Myocyte (in vitro differentiated cells): ENCODE measurements around the gene MKNK2. TPM values are rescaled to one million over a fixed set of nuclear protein-coding genes. Genes with fewer than 3 reads are reported as not detected.
"Not testable (repeated sequence)": the region's sequence is repeated elsewhere in the genome, so short reads cannot be mapped to it uniquely, and the experiment has no call there.

Experiments
- DNase-seq: peaks from one replicate; pipeline ENCODE4 v3.0.0-alpha.2; 2012; ENCODE audit warnings: low read depth
- polyA plus RNA-seq: library from polyadenylated mRNA; unstranded; fragments of >200 nt; gene quantifications from one replicate; pipeline ENCODE4 v1.2.1, GENCODE V29; 2012; ENCODE audit warnings: missing spikeins
- total RNA-seq: library from RNA; depleted of rRNA; stranded (reverse); fragments of >200 nt; gene quantifications from 2 replicates; pipeline ENCODE4 v1.2.3, GENCODE V29; 2014

Gene MKNK2
- total RNA-seq = 35.3 and 44.6 TPM in 2 replicates
- polyA plus RNA-seq = 34.7 TPM

DNA sequence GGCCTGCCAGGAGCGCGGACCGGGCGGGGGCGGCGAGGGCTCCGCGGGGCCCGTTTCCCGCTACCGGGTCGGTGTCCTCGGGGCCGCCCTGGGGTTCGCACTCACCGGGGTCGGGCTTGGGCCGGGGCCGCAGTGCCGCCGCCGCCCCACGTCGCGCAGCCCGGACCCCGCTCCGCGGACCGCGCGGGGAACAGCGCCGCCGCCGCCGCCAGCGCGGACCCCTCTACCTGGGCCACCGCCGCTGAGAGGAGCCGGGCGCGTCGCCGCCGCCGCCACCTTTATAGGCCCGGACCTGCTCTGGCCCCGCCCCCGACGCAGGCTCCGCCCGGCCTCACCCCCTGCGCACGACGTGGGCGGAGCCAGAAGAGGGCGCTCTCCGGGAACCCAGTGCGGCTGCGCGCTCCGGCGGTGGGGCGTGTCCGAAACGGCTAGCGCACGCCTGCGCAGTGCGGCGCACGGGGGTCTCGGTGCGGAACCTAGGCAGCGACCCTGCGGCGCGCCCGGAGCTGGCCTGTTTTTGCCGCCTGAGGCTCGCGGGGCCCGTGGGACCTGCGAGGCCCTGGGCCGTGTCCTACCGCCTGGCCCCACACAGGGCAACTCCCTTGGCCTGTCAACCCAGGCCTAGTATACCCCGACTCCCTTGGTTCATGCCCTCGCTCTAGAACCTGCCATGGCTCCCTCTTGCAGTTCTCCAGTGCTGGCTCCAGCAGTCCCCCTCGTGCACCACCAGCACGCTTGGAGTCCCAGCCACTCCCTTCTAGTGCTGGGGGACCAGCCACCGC is at the start of gene MKNK2:
Gene MKNK2, minus strand, starts transcription at position 254 of the 782 bp plus-strand sequence. CDS start 393 bp downstream, outside the sequence.
- DNase-seq = peak; percentile 88

DNA sequence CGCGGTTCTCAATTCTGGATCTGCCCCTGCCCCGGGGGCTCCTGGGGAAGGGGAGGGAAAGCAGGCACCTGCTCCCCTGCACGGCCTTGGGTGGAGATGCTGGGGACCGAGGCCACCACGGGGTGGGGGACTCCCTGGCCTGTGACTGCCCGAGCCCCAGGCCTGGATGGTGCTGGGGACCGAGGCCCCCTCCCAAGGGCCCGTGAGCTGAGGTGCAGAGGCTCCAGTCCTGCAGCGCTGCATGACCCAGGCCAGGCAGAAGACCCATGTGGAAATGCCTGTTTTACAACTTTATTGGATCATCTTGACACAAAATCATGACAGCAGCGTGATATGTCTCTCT is 49.6 kb upstream of the MKNK2 start:
- no peak for DNase-seq

- no peak for DNase-seq
Measured at GRCh38 chr19:2099937-2100718, 49.1 kb upstream of the MKNK2 start.

DNA sequence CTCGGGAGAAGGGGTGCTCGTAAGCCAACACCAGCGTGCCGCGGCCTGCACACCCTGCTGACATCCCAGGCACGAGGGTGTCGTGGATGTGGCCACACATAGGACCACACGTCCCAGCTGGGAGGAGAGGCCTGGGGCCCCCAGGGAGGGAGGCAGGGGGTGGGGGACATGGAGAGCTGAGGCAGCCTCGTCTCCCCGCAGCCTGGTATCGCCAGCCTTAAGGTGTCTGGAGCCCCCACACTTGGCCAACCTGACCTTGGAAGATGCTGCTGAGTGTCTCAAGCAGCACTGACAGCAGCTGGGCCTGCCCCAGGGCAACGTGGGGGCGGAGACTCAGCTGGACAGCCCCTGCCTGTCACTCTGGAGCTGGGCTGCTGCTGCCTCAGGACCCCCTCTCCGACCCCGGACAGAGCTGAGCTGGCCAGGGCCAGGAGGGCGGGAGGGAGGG is 48.0 kb upstream of the MKNK2 start:
- no peak for DNase-seq

- DNase-seq = no peak
Measured at GRCh38 chr19:2097886-2098327, 46.9 kb upstream of the MKNK2 start.

- no peak for DNase-seq
Measured at GRCh38 chr19:2097203-2097885, 46.3 kb upstream of the MKNK2 start.

DNA sequence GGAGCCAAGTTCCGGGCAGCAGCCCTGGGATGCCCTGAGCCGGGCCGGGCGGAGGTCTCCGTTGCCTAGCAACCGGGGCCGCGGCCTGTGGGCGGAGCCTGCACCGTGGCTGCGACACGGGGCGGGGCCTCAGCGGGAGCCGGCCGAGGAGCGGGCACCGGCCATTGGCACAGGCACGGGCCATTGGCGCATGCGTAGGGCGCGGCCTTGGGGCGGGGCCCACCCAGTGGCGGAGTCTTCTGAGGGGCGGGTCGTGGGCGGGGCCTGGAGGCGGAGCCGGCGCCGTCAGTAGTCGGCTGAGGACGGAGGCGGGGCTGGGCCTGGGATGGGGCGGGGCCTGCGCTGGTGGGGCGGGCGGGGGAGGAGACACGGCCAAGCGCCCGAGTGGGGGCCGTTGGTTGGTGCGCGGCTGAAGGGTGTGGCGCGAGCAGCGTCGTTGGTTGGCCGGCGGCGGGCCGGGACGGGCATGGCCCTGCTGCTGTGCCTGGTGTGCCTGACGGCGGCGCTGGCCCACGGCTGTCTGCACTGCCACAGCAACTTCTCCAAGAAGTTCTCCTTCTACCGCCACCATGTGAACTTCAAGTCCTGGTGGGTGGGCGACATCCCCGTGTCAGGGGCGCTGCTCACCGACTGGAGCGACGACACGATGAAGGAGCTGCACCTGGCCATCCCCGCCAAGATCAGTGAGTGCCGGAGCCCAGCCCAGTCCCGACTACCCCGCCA is 45.6 kb upstream of the MKNK2 start, which contains the start of gene IZUMO4:
Gene IZUMO4, plus strand, starts transcription at position 436 of the 723 bp plus-strand sequence. Its CDS starts 31 bp downstream, at position 467.
- peak; percentile 96 for DNase-seq

DNA sequence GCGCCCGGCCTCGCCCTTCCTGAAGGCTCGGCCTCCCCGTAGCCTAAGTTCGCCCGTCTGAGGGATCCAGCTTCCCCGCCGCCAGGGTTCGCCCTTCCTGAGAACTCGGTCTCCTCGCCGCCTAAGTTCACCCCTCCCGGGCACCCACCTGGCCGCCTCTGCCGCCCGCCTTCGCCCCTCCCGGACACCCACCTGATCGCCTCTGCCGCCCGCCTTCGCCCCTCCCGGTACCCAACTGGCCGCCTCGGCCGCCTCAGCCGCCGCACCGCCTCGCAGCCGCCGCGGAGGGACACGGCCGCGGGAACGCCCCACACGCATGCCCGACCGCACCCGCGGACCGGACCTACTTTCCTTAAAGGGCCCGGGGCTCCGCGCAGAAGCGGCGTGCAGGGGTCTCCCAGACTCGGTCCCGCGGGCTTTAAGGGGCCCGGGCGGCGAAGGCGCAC is 45.0 kb upstream of the MKNK2 start, which contains the start of gene MOB3A:
Gene MOB3A, minus strand, starts transcription at position 293 of the 446 bp plus-strand sequence. CDS start 17,766 bp downstream, outside the sequence.
- peak; percentile 93 for DNase-seq

DNA sequence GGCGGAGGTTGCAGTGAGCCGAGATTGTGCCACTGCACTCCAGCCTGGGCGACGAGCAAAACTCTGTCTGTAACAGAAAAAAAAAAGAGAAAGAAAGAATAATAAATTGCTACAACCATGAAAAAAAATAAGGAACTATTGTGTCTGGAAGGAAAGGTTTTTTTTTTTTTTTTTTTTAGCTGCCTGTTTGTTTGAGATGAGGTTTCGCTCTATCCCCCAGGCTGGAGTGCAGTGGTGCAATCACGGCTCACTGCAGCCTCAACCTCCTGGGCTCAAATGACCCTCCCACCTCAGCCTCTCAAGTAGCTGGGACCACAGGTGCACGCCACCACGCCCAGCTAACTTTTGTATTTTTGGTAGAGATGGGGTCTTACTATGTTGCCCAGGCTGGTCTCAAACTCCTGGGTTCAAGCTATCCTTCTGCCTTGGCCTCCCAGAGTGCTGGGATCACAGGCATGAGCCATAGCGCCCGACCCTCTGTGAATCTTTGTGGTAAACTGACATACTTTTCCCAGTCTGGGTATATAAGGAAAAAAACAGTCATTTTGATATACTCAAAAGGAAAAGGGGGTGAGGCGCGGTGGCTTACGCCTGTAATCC is 41.0 kb upstream of the MKNK2 start:
- DNase-seq = not testable (repeated sequence)

GRCh38 chr19:2089727-2090053 is 38.6 kb upstream of the MKNK2 start:
- no peak for DNase-seq

- DNase-seq = no peak
Measured at GRCh38 chr19:2089001-2089711, 38.1 kb upstream of the MKNK2 start.

DNA sequence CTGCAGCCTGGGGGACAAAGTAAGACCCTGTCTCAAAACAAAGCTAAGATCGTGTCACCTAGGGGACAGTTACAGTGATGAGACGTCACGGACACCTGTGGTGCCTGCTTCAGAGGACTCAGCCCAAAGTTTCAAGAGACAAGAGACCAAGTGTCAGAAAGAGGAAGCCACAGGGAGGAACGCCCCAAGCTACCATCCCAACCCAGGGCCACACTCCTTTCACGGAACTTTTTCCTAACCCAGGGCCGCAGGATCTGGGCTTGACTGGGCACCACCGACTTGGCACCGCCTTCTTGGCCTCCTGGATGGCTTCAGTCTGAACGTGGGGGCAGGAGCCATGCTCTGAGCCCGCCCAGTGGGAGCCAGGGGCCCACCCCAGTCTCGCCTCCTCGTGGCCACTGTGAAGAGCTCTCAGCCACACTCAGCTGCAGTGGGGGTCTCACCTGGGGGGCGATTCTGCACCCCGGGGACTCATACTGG is 36.6 kb upstream of the MKNK2 start:
- DNase-seq = no peak

DNA sequence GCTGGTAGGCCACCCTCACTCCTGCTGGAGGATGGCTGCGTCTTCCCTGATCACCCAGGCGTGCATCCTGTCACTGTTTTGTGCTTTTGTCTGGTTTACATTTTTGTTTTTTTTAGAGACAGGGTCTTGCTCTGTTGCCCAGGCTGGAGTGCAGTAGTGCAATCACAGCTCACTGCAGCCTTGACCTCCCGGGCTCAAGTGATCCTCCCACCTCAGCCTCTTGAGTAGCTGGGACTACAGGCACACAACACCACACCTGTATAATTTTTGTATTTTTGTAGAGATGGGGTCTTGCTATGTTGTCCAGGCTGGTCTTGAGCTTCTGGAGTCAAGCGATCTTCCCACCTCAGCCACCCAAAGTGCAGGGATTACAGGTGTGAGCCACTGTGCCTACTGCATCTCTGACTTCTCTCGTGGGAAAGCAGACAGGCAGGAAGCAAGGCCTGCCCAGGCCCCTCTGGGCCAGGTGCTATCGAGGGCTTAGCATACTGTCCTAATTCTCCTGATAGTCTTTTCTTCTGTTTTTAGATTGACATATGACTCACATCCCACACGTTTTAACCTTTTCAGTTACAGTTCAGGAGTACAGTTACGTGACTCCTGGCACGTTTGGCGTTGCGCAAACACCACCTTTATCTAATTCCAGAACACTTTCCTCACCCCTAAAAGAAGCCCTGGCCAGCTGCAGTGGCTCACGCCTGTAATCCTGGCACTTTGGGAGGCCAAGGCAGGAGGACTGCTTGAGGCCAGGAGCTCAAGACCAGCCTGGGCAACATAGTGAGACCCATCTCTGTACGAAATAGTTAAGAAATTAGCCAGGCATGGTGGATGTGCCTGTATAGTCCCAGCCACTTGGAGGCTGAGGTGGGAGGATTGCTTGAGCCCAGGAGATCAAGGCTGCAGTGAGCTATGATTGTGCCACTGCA is 35.9 kb upstream of the MKNK2 start:
- DNase-seq = not testable (repeated sequence)

DNA sequence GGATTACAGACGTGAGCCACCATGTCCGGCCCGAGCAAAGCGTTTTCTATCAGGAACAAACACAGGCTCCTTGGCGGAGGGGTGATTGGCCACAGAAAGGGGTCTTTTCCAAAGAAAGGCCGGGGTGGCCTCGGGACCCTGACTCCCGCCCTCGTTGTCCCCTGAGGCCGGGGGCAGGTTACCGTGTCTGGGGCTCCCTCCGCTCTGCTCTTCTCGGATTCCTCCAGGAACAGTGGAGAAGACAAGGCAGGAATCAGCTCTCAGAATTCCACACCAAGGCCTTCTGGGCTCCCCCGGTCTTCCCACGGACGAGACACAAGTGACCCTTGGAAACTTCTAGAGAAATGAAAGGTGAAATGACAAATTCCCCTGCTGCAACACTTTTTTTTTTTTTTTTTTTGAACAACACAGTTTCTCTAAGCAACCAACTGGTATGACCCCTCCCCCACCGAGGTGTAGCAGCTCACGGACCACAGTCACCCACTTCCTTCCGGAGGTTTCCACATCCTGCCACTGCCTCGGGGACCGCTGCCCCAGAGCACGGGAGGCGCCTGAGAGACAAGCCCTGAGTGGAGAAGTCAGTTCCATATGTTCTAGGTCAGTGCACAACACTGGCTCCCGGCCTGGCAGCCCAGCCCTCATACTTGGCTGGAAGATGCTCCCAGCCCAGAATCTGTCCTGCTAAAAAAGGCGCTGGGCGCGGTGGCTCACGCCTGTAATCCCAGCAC is 34.1 kb upstream of the MKNK2 start:
- DNase-seq = no peak

DNA sequence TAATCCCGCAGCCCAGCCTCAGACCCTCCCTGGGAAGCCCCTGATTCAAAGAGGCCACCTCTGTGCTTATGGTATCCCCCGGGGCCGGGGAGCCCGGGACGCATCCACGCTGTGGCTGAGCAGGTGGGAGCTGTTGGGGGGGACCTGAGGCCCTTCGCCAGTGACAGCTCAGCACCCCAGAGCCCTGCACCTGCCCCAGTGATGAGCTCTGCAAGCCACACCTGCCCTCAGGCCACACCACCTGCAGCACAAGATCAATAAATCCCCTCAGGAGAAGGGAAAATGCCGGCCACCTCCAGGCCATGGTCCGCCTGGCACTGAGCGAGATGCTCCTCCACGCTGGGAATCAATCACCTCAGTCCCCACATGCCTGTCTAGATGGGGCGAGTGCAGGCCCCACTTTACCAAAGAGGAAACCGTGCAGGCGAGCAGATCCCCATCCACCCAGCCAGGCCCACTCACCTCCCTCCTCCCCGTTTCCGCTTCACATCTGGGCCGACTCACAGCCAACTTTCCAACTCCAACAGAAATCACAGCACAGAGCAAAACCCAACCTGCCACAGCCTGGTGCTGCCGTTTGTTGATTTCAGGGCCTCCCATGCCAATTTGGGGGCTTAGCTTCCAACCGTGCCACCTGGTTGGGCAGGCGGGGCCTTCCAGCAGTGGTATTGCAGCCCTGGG is 32.3 kb upstream of the MKNK2 start:
- no peak for DNase-seq

GRCh38 chr19:2081873-2082810 is 31.1 kb upstream of the MKNK2 start:
- no peak for DNase-seq
